ENCODE measurements around the gene CXCL14.

CXCL14 gene

DNA sequence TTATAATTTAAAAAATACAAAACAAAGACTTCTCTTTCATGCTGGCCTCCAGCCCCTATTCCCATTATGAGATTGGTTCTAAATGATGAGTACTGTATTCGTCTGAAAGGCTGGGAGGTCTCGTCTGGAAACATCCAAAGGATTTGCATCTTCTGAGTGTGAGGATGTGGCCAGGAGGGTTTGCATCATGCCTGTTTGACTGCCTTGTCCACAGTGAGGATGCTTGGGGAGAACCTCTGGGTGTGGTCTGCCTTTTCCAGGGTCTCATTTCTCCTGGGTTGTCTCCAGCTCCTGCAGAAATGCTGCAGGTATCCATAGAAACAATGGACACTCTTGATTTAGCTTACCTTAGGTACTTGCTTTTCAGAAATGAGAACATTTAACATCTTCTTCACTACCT lies 26.4 kb upstream of the CXCL14 start:
- H3K4me1 Mint-ChIP-seq, result peaks cover 20% of the 10 kb centered on the region
- peaks cover 15% of the 10 kb centered on the region for H3K27me3 Mint-ChIP-seq (ENCODE audit: low read depth)
- H3K36me3 Mint-ChIP-seq (ENCODE audit: low read depth), result no peaks in the 10 kb centered on the region
- H3K4me3 Mint-ChIP-seq, result no peak overlapping the region
- no peak overlapping the region for H3K27ac Mint-ChIP-seq
- no peaks in the 10 kb centered on the region for H3K9me3 Mint-ChIP-seq
- TF ChIP-seq, protein P1, sequence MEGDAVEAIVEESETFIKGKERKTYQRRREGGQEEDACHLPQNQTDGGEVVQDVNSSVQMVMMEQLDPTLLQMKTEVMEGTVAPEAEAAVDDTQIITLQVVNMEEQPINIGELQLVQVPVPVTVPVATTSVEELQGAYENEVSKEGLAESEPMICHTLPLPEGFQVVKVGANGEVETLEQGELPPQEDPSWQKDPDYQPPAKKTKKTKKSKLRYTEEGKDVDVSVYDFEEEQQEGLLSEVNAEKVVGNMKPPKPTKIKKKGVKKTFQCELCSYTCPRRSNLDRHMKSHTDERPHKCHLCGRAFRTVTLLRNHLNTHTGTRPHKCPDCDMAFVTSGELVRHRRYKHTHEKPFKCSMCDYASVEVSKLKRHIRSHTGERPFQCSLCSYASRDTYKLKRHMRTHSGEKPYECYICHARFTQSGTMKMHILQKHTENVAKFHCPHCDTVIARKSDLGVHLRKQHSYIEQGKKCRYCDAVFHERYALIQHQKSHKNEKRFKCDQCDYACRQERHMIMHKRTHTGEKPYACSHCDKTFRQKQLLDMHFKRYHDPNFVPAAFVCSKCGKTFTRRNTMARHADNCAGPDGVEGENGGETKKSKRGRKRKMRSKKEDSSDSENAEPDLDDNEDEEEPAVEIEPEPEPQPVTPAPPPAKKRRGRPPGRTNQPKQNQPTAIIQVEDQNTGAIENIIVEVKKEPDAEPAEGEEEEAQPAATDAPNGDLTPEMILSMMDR (IDR thresholded peaks at IDR 0.05; ENCODE audit: unreplicated experiment in 3 of 3), result no peak

- Mint-ChIP-seq H3K27ac (peak overlapping the region; percentile 40 to 85 (median 84)), H3K27me3 (ENCODE audit: low read depth) (peaks cover 26% of the 10 kb centered on the region)
- TF ChIP-seq, protein P1 (IDR thresholded peaks at IDR 0.05; ENCODE audit: unreplicated experiment in 3 of 3), result no peak
Observed at GRCh38 chr5:135604056-135604455, 25.3 kb upstream of the CXCL14 start.

DNA sequence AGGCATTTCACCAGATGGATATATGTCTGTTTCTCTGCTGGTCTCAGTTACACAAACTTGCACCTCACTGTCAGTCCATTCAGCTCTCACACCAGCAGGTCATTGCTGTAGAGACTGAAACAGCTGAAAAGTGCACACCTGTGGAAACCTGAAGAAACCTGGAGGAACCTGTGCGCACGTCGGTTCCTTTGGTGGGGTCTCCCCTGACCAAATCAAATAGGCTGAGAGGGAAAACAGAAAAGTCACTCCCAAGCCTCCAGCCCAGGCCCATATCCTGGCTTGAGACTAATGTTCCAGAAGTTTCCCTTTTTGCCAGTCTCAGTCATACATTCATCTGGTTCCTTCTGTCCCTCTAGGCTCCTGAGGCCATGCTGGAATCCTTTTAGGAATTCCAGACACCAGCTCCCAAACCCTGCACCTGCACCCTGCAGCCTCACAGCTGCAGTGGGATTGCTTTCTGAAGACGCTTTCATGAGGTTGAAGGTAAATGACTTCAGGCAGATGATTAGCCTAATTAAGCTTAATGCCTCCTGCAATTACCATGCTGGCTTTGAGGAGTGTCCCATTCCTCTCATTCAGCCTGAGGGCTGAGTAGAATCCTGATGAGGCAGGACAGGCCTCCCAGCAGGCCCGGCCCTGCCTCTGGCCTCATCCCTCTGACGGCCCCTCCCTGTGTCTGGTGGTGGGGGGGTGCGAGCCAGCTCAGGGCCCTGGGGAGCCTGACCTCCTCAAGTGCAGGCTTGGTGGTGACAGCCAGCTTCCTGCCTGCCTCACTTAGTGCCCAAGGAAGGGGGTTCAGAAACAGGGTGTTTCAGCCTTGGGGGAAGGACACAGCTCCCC lies 24.3 kb upstream of the CXCL14 start:
- H3K4me3 Mint-ChIP-seq, result no peak overlapping the region
- peaks cover 13% of the 10 kb centered on the region for H3K4me1 Mint-ChIP-seq
- TF ChIP-seq, protein P1 (IDR thresholded peaks at IDR 0.05; ENCODE audit: unreplicated experiment in 3 of 3), result no peak
- H3K9me3 Mint-ChIP-seq, result no peaks in the 10 kb centered on the region
- peaks cover 28% of the 10 kb centered on the region for H3K27me3 Mint-ChIP-seq (ENCODE audit: low read depth)
- H3K36me3 Mint-ChIP-seq (ENCODE audit: low read depth), result no peaks in the 10 kb centered on the region
- H3K27ac Mint-ChIP-seq, result peak overlapping the region in 2 of 3 experiments; percentile 84 to 85

More at GRCh38 chr5:135604056-135604455, 25.3 kb upstream of the CXCL14 start:
- no peaks in the 10 kb centered on the region for H3K36me3 Mint-ChIP-seq (ENCODE audit: low read depth)
- no peak overlapping the region for H3K4me3 Mint-ChIP-seq
- no peaks in the 10 kb centered on the region for H3K9me3 Mint-ChIP-seq
- peaks cover 15% of the 10 kb centered on the region for H3K4me1 Mint-ChIP-seq

DNA sequence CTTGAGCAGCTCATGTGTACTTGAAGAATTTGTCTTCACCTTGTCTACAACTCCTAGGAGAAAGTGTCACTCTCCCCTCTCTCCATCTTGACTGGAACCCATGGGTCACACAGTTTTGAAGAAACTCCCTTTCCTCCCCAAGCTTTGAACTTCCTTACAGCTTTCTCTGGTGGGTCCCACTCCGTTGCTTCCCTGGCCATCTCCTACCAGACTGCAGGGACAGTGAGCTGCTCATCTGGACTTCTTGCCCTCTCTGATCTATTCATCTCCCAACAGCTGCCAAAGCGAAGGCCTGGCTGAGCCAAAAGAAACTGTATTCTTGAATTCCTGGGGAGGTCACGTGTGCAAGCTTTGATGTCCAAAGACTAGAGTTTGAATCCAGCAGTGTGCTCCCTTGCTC lies 22.7 kb upstream of the CXCL14 start:
- H3K4me1 Mint-ChIP-seq, result peaks cover 7% of the 10 kb centered on the region
- H3K36me3 Mint-ChIP-seq (ENCODE audit: low read depth), result no peaks in the 10 kb centered on the region
- no peaks in the 10 kb centered on the region for H3K9me3 Mint-ChIP-seq
- TF ChIP-seq, protein P1 (IDR thresholded peaks at IDR 0.05; ENCODE audit: unreplicated experiment in 3 of 3), result no peak
- H3K27me3 Mint-ChIP-seq (ENCODE audit: low read depth), result peaks cover 24% of the 10 kb centered on the region
- H3K4me3 Mint-ChIP-seq, result no peak overlapping the region
- H3K27ac Mint-ChIP-seq, result no peak overlapping the region

- Mint-ChIP-seq H3K36me3 (ENCODE audit: low read depth) (no peaks in the 10 kb centered on the region), H3K27ac (no peak overlapping the region), H3K9me3 (no peaks in the 10 kb centered on the region), H3K4me1 (peaks cover 7% of the 10 kb centered on the region), H3K4me3 (no peak overlapping the region), H3K27me3 (ENCODE audit: low read depth) (peaks cover 24% of the 10 kb centered on the region)
- TF ChIP-seq, protein P1 (IDR thresholded peaks at IDR 0.05; ENCODE audit: unreplicated experiment in 3 of 3), result no peak
Observed at GRCh38 chr5:135600971-135601381, 22.2 kb upstream of the CXCL14 start.

- H3K4me1 Mint-ChIP-seq, result peaks cover 7% of the 10 kb centered on the region
- TF ChIP-seq, protein P1 (IDR thresholded peaks at IDR 0.05; ENCODE audit: unreplicated experiment in 3 of 3), result no peak
- H3K27me3 Mint-ChIP-seq (ENCODE audit: low read depth), result peaks cover 31% of the 10 kb centered on the region
- no peak overlapping the region for H3K27ac Mint-ChIP-seq
- H3K9me3 Mint-ChIP-seq, result no peaks in the 10 kb centered on the region
- no peak overlapping the region for H3K4me3 Mint-ChIP-seq
- H3K36me3 Mint-ChIP-seq (ENCODE audit: low read depth), result no peaks in the 10 kb centered on the region
Observed at GRCh38 chr5:135600152-135600570, 21.4 kb upstream of the CXCL14 start.

Data from nephron (organoid).